Measurements from ENCODE around the gene POLG. TPM values are rescaled to one million over a fixed set of nuclear protein-coding genes. Genes with fewer than 3 reads are reported as not detected.

The POLG gene
- total RNA-seq, result 74.5 and 112 TPM in 2 replicates

DNA sequence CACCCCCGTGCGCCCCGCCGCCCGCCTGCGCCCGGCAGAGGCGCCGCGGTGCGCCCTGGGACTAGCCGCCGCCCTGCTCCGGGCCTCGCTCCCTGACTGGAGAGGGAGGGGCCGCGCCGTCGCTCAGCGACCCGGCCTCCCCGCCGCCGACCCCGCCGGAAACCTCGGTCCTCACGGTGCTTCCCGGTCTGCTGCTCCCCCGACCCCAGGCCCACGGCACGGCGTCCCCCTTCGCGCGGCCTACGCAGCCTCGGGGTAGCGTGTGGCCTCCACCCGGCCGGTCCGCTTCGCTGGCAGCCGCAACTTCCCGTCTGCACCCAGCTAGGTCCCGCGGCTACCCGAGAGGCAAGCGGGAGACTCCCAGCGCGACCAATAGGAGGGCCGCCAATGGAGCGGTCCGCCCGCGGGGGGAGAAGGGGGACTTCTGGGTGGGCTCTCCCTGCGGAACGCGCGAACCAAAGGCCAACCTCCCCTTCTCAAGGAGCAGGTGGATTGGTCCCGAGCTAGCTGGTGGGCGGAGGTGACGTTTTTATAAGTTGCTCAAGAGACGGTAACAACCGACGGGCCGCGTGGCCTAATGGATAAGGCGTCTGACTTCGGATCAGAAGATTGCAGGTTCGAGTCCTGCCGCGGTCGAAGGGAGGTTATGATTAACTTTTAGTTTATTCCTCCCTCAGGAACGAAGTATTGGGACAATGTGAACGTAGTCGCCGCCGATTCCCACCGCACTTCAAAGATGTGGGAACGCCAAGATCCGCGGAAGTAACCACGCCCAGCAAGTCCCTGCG lies at the start of gene POLG:
TSS of gene POLG (minus strand) at position 315 of the 788 bp plus-strand sequence. CDS start 1,070 bp downstream, outside the sequence.

Other genes with a start within 250 kb of the POLG start
- 16.0 and 80.1 TPM in 2 replicates for gene ABHD2, start 246.4 kb downstream of the POLG start, total RNA-seq
- not detected in 2 replicates for gene RLBP1, start 113.2 kb downstream of the POLG start, total RNA-seq
- 27.7 and 30.9 TPM in 2 replicates for gene FANCI, start 90.8 kb downstream of the POLG start, total RNA-seq
- gene RHCG, start 161.8 kb upstream of the POLG start, total RNA-seq, result under 0.01 TPM in 1 of 2 replicates, not detected in the other
- gene TICRR, start 240.6 kb upstream of the POLG start, total RNA-seq, result 4.0 and 5.0 TPM in 2 replicates

Data from bladder microvascular endothelial cell (primary cell).